ENCODE results near the gene MAN2B2. TPM values are rescaled to one million over a fixed set of nuclear protein-coding genes. Genes with fewer than 3 reads are reported as not detected.

MAN2B2 gene
- total RNA-seq, 1 experiment from 2014 or later, result 5.8 TPM

- DNase-seq (ENCODE audit: low read depth), result peak; percentile 25
These were observed 21.0 kb downstream of the MAN2B2 start for GRCh38 chr4:6595897-6596537.

DNA sequence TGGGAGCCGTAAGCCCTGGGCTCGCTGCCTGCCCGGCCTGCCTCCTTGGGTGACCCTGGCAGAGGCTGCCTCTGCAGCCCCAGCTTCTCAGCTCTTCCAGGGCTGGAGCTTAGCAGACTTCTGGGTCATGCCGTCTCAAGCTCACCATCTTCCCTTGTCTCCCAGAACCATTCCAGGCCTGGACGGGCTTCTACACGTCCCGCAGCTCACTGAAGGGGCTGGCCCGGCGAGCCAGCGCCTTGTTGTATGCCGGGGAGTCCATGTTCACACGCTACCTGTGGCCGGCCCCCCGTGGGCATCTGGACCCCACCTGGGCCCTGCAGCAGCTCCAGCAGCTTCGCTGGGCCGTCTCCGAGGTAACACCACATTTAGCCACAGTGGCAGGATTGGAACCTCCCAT lies 22.0 kb downstream of the MAN2B2 start:
- no peak for DNase-seq (ENCODE audit: low read depth)

DNA sequence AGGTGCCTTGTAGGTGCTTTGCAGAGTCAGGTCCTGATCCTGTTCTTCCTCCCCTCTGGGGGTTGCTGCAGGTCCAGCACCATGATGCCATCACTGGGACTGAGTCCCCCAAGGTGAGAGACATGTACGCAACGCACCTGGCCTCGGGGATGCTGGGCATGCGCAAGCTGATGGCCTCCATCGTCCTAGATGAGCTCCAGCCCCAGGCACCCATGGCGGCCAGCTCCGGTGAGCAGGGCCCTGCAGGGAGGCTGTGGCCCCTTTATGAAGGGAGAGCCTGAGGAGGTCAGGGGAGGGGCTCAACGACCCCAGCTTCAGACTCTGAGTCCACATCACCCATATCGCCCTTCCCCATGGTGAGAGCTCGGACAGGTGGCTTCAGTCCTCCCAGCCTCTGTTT lies 23.1 kb downstream of the MAN2B2 start:
- no peak for DNase-seq (ENCODE audit: low read depth)

DNA sequence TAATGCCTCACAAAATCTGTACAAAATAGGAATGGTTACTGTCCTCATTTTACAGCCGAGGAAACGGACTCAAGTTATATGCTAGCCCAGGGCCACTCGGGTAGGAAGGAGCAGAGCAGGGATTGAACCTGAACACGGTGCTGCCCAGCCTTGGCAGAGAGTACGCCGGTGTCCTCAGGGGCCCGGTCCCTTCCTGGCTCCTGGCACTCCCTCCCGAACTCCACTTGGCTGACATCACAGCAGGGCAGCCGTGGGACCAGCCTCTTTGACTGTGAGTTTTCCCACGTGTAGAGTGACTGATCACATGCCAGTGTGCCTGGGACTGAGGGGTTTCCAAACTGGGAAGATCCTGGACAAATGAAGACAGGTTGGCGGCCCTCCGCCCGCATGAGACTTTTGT lies 23.7 kb downstream of the MAN2B2 start:
- no peak for DNase-seq (ENCODE audit: low read depth)

- no peak for DNase-seq (ENCODE audit: low read depth)
These were observed 26.8 kb downstream of the MAN2B2 start for GRCh38 chr4:6601661-6602250.

DNA sequence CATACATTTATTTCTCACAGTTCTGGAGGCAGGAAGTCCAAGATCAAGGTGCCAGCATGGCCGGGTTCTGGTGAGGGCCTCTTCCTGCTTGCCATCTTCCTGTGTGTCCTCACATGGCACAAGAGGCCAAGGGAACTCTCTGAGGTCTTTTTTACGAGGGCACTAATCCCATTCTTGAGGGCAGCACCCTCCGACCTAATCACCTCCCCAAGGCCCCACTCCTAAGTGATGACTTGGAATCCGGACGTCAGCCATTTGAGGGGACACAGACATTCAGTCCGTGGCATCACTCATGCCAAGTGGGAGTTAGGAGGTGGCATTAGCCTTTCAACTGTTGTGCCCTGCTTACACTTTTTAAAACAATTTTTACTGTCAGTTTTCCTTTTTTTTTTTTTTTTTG lies 27.3 kb downstream of the MAN2B2 start:
- DNase-seq (ENCODE audit: low read depth), result no peak

GRCh38 chr4:6603128-6603527 lies 28.1 kb downstream of the MAN2B2 start:
- no peak for DNase-seq (ENCODE audit: low read depth)

DNA sequence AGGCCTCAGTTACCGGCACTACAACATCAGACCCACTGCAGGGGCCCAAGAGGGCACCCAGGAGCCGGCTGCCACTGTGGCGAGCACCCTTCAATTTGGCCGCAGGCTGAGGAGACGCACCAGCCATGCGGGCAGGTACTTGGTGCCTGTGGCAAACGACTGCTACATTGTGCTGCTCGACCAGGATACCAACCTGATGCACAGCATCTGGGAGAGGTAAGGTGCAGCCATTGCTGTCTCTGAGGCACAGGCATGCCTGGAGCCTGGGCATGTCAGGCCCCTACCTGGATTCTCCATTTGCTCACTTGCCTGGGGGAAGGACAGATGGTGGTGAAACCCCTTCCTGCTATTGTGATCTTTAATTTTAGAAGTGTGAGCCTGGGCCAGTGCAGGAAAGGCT lies 30.1 kb downstream of the MAN2B2 start:
- DNase-seq (ENCODE audit: low read depth), result no peak

DNA sequence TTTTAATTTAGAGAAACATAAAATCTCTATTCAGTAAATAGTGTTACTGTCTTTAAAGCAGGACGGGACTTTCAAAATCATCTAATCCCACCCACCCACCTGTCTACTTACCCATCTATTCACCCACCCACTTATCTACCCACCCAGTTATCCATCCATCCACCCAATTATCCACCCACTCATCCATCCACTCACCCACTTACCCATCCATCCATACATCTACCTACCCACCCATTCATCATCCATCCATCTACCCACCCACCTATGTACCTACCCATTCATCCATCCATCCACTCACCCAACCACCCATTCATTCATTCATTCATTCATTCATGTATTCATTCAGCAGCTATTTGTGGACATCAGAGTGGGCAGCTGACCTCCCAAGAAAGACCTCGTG lies 30.6 kb downstream of the MAN2B2 start:
- no peak for DNase-seq (ENCODE audit: low read depth)

DNA sequence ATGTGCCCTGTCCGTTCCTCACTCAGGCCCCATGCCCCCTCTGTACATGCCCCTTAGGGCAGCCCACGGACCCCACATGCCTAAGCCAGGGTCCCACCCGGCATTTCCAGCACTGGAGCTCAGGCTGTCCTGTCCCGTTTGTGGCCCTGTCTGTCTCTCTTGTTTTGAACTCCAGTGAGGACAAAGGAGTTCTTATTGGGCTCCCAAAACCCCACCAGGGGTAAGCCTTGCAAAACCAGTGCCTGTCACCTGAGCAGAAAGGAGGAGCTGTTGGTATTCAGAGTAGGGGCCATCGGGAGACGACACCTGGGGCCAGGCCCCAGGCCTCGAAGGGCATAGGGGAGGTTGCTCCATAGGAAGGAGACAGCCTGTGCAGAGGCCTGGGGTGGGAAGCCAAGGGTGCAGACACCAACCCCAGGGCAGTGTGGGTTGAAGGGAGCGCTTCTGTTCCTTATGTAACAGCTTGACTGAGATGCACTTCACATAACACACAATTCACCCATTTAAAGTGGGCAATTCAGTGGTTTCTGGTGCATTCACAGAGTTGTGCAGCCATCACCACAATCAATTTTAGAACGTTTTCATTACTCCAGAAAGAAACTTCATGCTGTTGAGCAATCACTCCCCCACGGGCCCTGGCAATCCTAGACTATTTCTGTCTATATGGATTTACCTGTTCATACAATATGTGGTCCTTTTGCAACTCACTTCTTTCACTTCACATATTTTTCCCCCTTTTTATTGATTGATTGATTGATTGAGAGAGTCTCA lies 31.7 kb downstream of the MAN2B2 start:
- no peak for DNase-seq (ENCODE audit: low read depth)

DNA sequence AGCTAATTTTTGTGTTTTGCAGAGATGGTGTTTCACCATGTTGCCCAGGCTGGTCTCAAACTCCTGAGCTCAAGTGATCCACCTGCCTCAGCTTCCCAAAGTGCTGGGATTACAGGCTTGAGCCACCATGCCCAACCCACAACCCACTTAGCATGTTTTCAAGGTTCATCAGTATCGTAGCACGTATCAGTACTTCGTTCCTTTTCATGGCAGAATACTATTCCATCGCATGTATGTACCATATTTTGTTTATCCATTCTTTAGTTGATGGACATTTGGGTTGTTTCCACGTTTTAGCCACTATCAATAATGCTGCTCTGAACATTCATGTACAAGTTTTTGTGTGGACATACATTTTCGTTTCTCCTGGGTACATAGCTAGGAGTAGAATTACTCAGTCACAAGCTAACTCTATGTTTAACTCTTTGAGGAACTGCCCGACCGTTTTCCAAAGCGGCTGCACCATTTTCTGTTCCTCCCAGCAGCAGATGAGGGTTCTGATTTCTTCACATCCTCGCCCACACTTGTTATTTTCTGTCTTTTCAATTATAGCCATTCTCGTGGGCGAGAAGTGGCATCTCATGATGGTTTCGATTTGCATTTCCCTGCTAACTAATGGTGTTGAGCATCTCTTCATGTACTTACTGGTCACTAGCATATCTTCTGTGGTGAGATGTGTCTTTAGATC lies 32.5 kb downstream of the MAN2B2 start:
- no peak for DNase-seq (ENCODE audit: low read depth)

DNA sequence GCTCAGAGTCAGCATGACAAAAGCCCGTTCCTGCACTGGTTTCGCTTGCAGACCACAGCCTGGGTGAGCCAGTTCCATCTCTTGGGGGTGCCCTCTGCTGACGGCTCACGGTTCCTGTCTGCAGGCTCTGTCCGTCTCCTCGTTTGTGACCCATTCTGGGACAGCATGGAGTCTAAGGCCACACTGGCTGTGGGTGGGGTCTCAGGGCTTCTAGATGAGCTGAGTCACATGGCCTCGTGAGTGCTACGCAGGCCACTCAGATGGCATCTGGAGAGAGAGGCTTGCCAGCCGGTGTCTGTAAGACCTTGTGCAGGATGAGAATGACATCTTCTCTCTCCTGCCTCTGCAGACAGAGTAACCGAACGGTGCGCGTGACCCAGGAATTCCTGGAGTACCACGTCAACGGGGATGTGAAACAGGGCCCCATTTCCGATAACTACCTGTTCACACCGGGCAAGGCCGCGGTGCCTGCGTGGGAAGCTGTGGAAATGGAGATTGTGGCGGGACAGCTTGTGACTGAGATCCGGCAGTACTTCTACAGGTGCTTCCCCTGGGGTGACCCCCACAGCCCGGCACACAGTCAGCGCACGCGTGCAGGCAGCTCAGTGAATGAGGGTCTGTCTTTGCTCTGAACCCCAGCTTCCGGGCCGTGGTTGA lies 33.9 kb downstream of the MAN2B2 start:
- no peak for DNase-seq (ENCODE audit: low read depth)

DNA sequence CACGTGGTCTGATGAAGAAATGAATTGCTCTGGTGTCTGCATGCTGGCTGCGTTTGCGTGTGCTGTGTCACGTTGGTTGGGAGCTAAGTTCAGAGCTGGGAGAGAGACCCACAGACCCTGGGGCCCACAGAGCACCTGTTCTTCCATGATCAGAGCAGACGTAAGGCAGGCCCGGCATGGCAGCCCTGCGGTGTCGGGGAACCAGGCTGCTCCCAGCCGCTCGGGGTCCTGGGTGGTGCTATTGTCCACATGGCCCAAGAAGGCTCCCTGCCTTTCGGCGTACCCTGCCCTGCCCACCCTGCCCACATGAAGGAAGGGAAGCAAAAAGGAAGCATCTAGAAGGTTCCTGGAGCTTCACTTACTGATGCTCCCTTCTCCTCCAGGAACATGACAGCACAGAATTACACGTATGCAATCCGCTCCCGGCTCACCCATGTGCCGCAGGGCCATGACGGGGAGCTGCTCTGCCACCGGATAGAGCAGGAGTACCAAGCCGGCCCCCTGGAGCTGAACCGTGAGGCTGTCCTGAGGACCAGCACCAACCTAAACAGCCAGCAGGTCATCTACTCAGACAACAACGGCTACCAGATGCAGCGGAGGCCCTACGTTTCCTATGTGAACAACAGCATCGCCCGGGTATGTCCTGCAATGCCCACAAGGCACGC lies 34.6 kb downstream of the MAN2B2 start:
- DNase-seq (ENCODE audit: low read depth), result no peak

DNA sequence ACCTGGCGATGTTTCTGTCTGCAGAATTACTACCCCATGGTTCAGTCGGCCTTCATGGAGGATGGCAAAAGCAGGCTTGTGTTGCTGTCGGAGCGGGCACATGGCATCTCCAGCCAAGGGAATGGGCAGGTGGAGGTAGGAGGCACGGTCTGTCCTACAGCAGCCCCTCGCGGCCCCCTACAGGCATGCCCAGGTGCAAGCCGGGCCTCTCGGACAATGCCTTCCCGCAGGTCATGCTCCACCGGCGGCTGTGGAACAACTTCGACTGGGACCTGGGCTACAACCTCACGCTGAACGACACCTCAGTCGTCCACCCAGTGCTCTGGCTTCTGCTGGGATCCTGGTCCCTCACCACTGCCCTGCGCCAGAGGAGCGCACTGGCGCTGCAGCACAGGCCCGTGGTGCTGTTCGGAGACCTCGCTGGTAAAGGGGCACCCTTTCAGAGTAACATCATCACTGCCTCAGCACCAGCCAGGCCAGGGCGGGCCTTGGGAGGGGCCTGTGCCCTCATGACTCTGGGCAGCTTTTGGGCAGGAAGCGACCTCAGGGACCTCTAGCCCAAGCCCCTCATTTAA lies 36.0 kb downstream of the MAN2B2 start:
- DNase-seq (ENCODE audit: low read depth), result no peak

DNA sequence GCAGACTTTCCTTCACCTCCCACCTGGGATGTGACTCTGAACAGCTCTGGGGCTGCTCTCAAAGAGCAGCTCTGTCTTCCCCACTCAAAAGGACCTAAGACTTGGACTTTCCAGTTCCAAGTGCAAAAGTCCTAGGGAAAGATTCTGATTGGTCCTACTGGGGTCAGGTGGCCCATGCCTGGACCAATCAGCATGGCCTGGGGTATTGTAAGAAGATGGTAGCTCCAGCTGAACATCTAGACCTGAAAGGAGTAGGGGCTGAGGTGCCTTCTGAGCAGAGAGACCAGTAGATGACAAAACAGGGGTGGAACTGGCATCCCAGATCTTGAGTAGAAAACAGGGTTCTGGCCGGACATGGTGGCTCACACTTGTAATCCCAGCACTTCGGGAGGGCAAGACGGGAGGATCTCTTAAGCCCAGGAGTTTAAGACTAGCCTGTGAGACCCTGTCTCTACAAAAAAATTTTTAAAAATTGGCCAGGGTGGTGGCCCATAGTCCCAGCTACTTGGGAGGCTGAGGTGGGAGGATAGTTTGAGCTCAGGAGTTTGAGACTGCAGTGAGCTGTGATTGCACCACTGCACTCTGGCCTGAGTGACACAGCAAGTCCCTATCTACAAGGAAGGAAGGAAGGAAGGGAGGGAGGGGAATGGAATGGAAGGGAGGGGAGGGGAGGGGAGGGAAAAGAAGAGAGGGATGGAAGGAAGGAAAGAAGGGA lies 38.1 kb downstream of the MAN2B2 start:
- DNase-seq (ENCODE audit: low read depth), result no peak

DNA sequence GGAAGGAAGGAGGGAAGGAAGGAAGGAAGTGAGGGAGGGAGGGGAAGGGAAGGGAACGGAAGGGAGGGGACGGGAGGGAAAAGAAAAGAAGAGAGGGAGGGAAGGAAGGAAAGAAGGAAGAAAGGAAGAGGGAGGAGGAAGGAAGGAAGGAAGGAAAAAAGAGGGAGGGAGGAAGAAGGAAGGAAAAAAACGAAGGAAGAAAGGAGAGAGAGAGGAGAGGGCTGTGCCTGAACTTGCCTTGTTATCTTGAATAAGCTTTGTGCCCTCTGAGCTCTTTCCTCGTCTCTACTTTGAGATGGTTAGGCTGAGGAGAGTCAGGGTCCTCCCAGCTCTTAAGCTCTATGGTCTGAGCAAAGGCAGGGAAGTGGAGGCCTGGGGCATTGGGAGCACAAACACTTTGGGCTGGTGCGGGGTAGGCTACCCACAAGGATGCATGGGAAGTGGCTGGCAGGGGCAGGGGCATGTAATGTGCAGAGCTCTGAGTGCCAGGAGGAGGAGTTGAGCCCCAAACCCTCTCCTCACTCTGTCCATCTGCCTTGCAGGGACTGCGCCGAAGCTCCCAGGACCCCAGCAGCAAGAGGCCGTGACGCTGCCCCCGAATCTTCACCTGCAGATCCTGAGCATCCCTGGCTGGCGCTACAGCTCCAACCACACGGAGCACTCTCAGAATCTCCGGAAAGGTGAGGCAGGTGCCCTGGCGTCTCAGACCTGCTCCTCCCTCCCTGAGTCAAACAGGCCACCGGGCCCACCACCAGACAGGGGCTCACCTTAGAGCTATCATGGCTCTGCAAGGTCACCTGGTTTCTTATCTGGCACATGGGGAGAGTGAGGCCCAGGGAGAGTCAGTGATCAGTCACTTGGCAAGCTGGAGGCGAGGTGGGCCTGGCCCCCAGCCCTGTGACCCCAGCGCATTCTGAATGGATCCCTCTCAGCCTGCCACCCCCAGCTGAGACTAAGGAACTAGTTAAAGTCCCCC lies 39.0 kb downstream of the MAN2B2 start:
- no peak for DNase-seq (ENCODE audit: low read depth)

- DNase-seq (ENCODE audit: low read depth), result no peak
These were observed 39.8 kb downstream of the MAN2B2 start for GRCh38 chr4:6614701-6615230.

DNA sequence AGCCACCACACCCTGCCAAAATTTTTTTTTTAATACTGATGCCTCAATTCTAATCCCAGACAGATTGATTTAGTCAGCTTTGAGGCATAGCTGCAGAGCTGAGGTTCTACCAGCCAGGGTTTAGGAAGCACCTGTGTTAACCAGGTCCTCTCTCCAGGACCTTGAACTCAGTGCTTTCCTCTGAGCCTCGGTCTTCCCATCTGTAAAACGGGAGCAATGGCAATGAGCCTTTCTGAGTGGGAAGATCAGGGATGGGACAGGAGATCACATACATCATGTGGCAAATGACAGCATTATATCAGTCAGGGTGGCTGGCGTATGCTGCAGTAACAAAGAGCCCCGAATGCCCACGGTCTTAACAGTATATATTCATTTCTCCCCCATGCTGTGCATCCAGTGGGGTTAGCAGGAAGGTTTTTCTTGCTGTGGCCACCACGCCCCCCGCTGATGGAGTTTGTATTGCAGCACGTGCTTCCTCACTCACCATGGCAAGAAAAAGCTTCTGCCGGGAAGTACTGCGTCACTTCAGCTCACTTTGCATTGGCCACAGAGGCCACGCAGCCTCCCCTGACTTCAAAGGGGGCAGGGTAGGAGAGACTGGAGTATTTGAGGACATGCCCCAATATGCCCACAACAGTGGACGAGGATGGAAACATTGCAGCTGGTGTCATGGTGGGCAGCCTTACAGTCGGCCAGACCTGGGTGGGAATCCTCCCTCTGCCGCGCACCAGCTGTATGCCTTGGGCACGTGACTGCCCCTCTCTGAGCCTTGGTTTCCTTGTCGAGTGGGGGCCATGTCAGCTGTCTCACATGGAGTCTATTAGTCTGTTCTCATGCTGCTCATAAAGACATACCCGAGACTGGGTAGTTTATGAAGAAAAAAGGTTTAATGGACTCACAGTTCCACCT lies 41.4 kb downstream of the MAN2B2 start:
- DNase-seq (ENCODE audit: low read depth), result no peak
